Fibroblast of pulmonary artery (primary cell): ENCODE measurements around the gene CEP19.

Experiments
- DNase-seq: peaks from one replicate; pipeline ENCODE4 v3.0.0-alpha.2; 2010; ENCODE audit warnings: low read depth
- H3K4me3 ChIP-seq: replicated peaks from 2 replicates; pipeline ENCODE4 v1.5.1; 2011; ENCODE audit warnings: low read depth, mild to moderate bottlenecking, control low read depth, low read length, moderate library complexity
- CTCF ChIP-seq: IDR thresholded peaks from 2 replicates; pipeline ENCODE4 v1.5.1; 2011; ENCODE audit warnings: mild to moderate bottlenecking, control low read depth, low read length, inconsistent platforms; ENCODE audit errors: missing control alignments

Gene CEP19

DNA sequence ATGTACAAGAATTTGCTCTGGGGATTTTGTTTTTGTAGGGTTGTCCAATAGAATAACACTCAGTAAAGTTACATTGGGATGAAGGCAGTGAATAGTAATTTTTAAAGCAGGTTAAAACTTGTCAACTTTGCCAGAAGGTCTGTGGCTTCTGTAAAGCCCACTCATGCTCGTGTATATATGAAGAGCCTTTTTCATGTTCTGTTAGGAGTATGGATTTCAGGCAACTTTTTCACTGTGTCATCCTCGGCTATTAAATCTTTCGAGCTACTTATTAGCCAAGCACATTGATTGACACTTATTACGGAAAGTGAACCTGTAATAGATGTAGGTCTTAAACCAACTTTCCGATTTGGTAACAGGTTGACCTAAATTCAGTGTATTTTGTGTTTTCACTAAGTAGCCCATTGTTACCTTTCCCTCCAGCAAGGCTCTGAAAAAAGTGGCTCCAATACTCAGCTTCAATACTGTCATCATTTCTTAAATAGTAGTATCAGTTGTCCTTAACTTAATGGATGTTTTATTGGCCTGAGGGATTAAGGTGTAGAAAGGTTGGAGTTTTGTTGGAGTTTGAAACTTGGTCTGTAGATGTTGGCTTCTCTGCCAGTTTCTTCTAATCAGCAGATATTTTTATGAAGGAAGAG is 29.3 kb upstream of the CEP19 start:
- TF ChIP-seq CTCF, result no peak
- DNase-seq, result no peak
- peak overlapping the region; percentile 94 for H3K4me3 ChIP-seq

- TF ChIP-seq CTCF, result no peak
- peak overlapping the region; percentile 94 for H3K4me3 ChIP-seq
- DNase-seq, result peak; percentile 62
Measured at GRCh38 chr3:196740481-196741248, 28.6 kb upstream of the CEP19 start.

GRCh38 chr3:196739671-196740480 is 27.8 kb upstream of the CEP19 start, which contains the start of gene PAK2:
TSS of gene PAK2 (plus strand) at chr3:196739857. CDS start at chr3:196782647, 42,790 bp downstream.
- no peak for TF ChIP-seq CTCF
- peak; percentile 85 for DNase-seq
- peak within 1 kb of the TSS; percentile 94 for H3K4me3 ChIP-seq

GRCh38 chr3:196737655-196738054 is 25.6 kb upstream of the CEP19 start:
- no peak overlapping the region for H3K4me3 ChIP-seq
- TF ChIP-seq CTCF, result no peak
- DNase-seq, result no peak

DNA sequence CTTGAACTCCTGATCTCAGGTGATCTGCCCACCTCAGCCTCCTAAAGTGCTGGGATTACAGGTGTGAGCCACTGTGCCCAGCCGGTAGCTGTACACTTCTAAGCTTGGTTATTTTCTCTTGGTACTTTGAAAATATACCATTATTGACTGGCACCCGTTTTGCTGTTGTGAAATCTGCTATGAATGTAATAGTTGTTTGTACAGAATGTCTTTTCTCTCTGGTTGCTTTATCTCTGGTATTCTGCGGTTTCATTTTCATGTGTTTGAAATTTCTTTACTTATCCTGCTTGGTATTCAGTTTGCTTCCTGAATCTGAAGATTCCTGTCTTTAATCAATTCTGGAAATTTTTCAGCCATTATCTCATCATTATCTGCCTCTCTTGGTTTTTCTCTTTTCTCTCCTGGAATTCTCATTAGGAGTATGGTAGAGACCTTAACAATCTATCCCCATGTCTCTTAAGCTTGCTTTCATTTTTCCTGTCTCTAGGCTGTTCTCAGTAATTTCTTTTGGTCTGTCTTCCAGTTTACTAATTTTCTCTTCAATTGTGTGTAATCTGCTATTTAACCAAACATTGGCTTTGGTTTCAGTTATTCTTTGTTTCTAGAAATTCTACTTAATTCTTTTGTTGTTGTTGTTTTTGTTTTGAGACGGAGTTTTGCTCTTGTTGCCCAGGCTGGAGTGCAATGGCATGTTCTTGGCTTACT is 24.8 kb upstream of the CEP19 start:
- DNase-seq, result peak; percentile 33
- TF ChIP-seq CTCF, result no peak
- H3K4me3 ChIP-seq, result no peak overlapping the region

- peak; percentile 29 for DNase-seq
- TF ChIP-seq CTCF, result no peak
- H3K4me3 ChIP-seq, result no peak overlapping the region
Measured at GRCh38 chr3:196735751-196736150, 23.7 kb upstream of the CEP19 start.
